ENCODE measurements around the gene SLC35E3.

SLC35E3 gene

GRCh38 chr12:68769941-68770340 is 24.0 kb downstream of the SLC35E3 start:
- no peak for DNase-seq (ENCODE audit: low spot score)
- no peak for TF ChIP-seq CTCF (IDR thresholded peaks at IDR 0.05; ENCODE audit: extremely low read depth, missing control alignments)

- no peak for DNase-seq (ENCODE audit: low spot score)
- no peak for TF ChIP-seq CTCF (IDR thresholded peaks at IDR 0.05; ENCODE audit: extremely low read depth, missing control alignments)
These were observed 25.4 kb downstream of the SLC35E3 start for GRCh38 chr12:68771223-68771925.

- peak; percentile 26 for DNase-seq (ENCODE audit: low spot score)
- TF ChIP-seq CTCF (IDR thresholded peaks at IDR 0.05; ENCODE audit: extremely low read depth, missing control alignments), result no peak
These were observed 26.7 kb downstream of the SLC35E3 start for GRCh38 chr12:68772714-68773113.

- no peak for TF ChIP-seq CTCF (IDR thresholded peaks at IDR 0.05; ENCODE audit: extremely low read depth, missing control alignments)
- no peak for DNase-seq (ENCODE audit: low spot score)
These were observed 27.6 kb downstream of the SLC35E3 start for GRCh38 chr12:68773582-68773981.

GRCh38 chr12:68775121-68775630 is 29.2 kb downstream of the SLC35E3 start:
- TF ChIP-seq CTCF (IDR thresholded peaks at IDR 0.05; ENCODE audit: extremely low read depth, missing control alignments), result no peak
- DNase-seq (ENCODE audit: low spot score), result no peak

GRCh38 chr12:68776976-68777610 is 31.1 kb downstream of the SLC35E3 start:
- no peak for DNase-seq (ENCODE audit: low spot score)
- TF ChIP-seq CTCF (IDR thresholded peaks at IDR 0.05; ENCODE audit: extremely low read depth, missing control alignments), result no peak

GRCh38 chr12:68779280-68779679 is 33.3 kb downstream of the SLC35E3 start:
- DNase-seq (ENCODE audit: low spot score), result no peak
- TF ChIP-seq CTCF (IDR thresholded peaks at IDR 0.05; ENCODE audit: extremely low read depth, missing control alignments), result no peak

Measured in GM20000 (cell line).